Mucosa of rectum (tissue), 2 donors: ENCODE results near the gene ENTREP3.

ENCODE experiments used
- H3K27ac ChIP-seq, 2 donors: one replicate each; pipeline ENCODE4 v1.7.0; 2013; ENCODE audit warnings: inconsistent platforms in 2 of 2, low read depth in 2 of 2, low read length in 2 of 2
- H3K27me3 ChIP-seq, 2 donors: one replicate each; pipeline ENCODE4 v1.7.0; 2013; ENCODE audit warnings: low read length in 2 of 2; ENCODE audit not compliant: control insufficient read depth in 2 of 2, insufficient read depth in 2 of 2
- H3K36me3 ChIP-seq, 2 donors: one replicate each; pipeline ENCODE4 v1.7.0; 2013; ENCODE audit warnings: low read length in 2 of 2; ENCODE audit not compliant: control insufficient read depth in 2 of 2, insufficient read depth in 2 of 2
- H3K4me1 ChIP-seq, 2 donors: one replicate each; pipeline ENCODE4 v1.7.0; 2013; ENCODE audit warnings: low read length in 2 of 2, mild to moderate bottlenecking in 1 of 2; ENCODE audit not compliant: control insufficient read depth in 2 of 2, insufficient read depth in 2 of 2
- H3K4me3 ChIP-seq, 2 donors: one replicate each; pipeline ENCODE4 v1.7.0; 2013; ENCODE audit warnings: low read length in 2 of 2
- H3K9ac ChIP-seq, 2 donors: one replicate each; pipeline ENCODE4 v1.7.0; 2013; ENCODE audit warnings: low read length in 2 of 2, low read depth in 1 of 2, mild to moderate bottlenecking in 1 of 2
- H3K9me3 ChIP-seq, 2 donors: one replicate each; pipeline ENCODE4 v1.7.0; 2013; ENCODE audit warnings: low read length in 2 of 2; ENCODE audit not compliant: control insufficient read depth in 2 of 2
- donor health status: healthy.
- donor health status: Normal muscosa, but diverticular disease.

Gene ENTREP3

GRCh38 chr1:155268630-155269029 lies 13.3 kb upstream of the ENTREP3 start:
- Histone ChIP-seq H3K27me3 (no peaks in the 10 kb centered on the region), H3K4me3 (no peak overlapping the region), H3K27ac (no peak overlapping the region), H3K9me3 (no peaks in the 10 kb centered on the region), H3K4me1 (peaks cover 8 to 10% of the 10 kb centered on the region in 2 donors), H3K9ac (no peak overlapping the region), H3K36me3 (peaks cover 63 to 66% of the 10 kb centered on the region in 2 donors)

GRCh38 chr1:155267373-155267772 lies 12.1 kb upstream of the ENTREP3 start:
- Histone ChIP-seq H3K4me1 (peaks cover 6 to 7% of the 10 kb centered on the region in 2 donors), H3K27me3 (no peaks in the 10 kb centered on the region), H3K27ac (no peak overlapping the region), H3K4me3 (no peak overlapping the region), H3K36me3 (peaks cover 65 to 74% of the 10 kb centered on the region in 2 donors), H3K9ac (no peak overlapping the region), H3K9me3 (no peaks in the 10 kb centered on the region)

GRCh38 chr1:155266553-155266952 lies 11.3 kb upstream of the ENTREP3 start:
- Histone ChIP-seq H3K4me1 (peaks cover 7 to 8% of the 10 kb centered on the region in 2 donors), H3K36me3 (peaks cover 65 to 74% of the 10 kb centered on the region in 2 donors), H3K9ac (no peak overlapping the region), H3K9me3 (no peaks in the 10 kb centered on the region), H3K27me3 (no peaks in the 10 kb centered on the region), H3K4me3 (no peak overlapping the region), H3K27ac (no peak overlapping the region)

GRCh38 chr1:155263067-155263466 lies 7.8 kb upstream of the ENTREP3 start:
- Histone ChIP-seq H3K36me3 (peaks cover 43 to 59% of the 10 kb centered on the region in 2 donors), H3K27me3 (no peaks in the 10 kb centered on the region), H3K4me3 (no peak overlapping the region), H3K4me1 (peaks cover 14 to 16% of the 10 kb centered on the region in 2 donors), H3K9ac (peak overlapping the region in 1 of 2 donors; percentile 76), H3K9me3 (no peaks in the 10 kb centered on the region), H3K27ac (no peak overlapping the region)

GRCh38 chr1:155261852-155262673 lies 6.8 kb upstream of the ENTREP3 start, which contains the start of gene SCAMP3:
Gene SCAMP3, minus strand, starts transcription at chr1:155262360. Its CDS starts 209 bp downstream, at chr1:155262151.
- H3K9ac ChIP-seq: peak within 1 kb of the TSS; percentile 76 to 80
- H3K4me3 ChIP-seq: peak within 1 kb of the TSS; percentile 89 to 98
- H3K4me1 ChIP-seq: peaks cover 14 to 16% of the 10 kb centered on the region in 2 donors
- H3K36me3 ChIP-seq: peaks cover 33 to 53% of the 10 kb centered on the region in 2 donors
- peak within 1 kb of the TSS; percentile 61 to 81 for H3K27ac ChIP-seq
- H3K9me3 ChIP-seq: no peaks in the 10 kb centered on the region
- H3K27me3 ChIP-seq: no peaks in the 10 kb centered on the region

- Histone ChIP-seq H3K4me1 (peaks cover 14 to 16% of the 10 kb centered on the region in 2 donors), H3K9me3 (no peaks in the 10 kb centered on the region), H3K27me3 (no peaks in the 10 kb centered on the region), H3K4me3 (peak overlapping the region; percentile 89 to 98), H3K36me3 (peaks cover 27 to 51% of the 10 kb centered on the region in 2 donors), H3K9ac (peak overlapping the region; percentile 76 to 80), H3K27ac (peak overlapping the region; percentile 61 to 81)
Observed at GRCh38 chr1:155261493-155261851, 6.2 kb upstream of the ENTREP3 start.

GRCh38 chr1:155260276-155260675 lies 5.0 kb upstream of the ENTREP3 start:
- Histone ChIP-seq H3K4me1 (peaks cover 14 to 19% of the 10 kb centered on the region in 2 donors), H3K4me3 (no peak overlapping the region), H3K9ac (no peak overlapping the region), H3K9me3 (no peaks in the 10 kb centered on the region), H3K27me3 (no peaks in the 10 kb centered on the region), H3K27ac (no peak overlapping the region), H3K36me3 (peaks cover 17 to 42% of the 10 kb centered on the region in 2 donors)

- Histone ChIP-seq H3K9ac (peak overlapping the region; percentile 89 to 94), H3K4me1 (peaks cover 16 to 17% of the 10 kb centered on the region in 2 donors), H3K27ac (peak overlapping the region; percentile 94 to 95), H3K4me3 (peak overlapping the region; percentile 83 to 87), H3K9me3 (no peaks in the 10 kb centered on the region), H3K27me3 (no peaks in the 10 kb centered on the region), H3K36me3 (peaks cover 4 to 18% of the 10 kb centered on the region in 2 donors)
Observed at GRCh38 chr1:155256058-155256852, 972 bp upstream of the ENTREP3 start.

GRCh38 chr1:155254714-155255242 lies 505 bp downstream of the ENTREP3 start:
- H3K27ac ChIP-seq: peak overlapping the region; percentile 94 to 95
- peaks cover 13 to 20% of the 10 kb centered on the region in 2 donors for H3K4me1 ChIP-seq
- no peaks in the 10 kb centered on the region for H3K27me3 ChIP-seq
- H3K9me3 ChIP-seq: no peaks in the 10 kb centered on the region
- H3K4me3 ChIP-seq: peak overlapping the region; percentile 83 to 87
- peak overlapping the region; percentile 32 to 89 for H3K9ac ChIP-seq
- H3K36me3 ChIP-seq: peaks cover 0 to 15% of the 10 kb centered on the region in 2 donors
